WTC11 (cell line): Measurements from ENCODE around the gene EPN2.

ENCODE experiments used
- CTCF ChIP-seq: fragments of 200-600 bp; IDR thresholded peaks from 2 replicates; pipeline ENCODE4 v1.8.0; 2022; ENCODE audit warnings: antibody characterized with exemption
- RELA ChIP-seq: sonication (generic); formaldehyde crosslinking; IDR thresholded peaks from 2 replicates; pipeline ENCODE4 v1.8.1; 2022; ENCODE audit warnings: missing genetic modification reagents, mild to moderate bottlenecking, borderline replicate concordance
- TP53 ChIP-seq: sonication (generic); formaldehyde crosslinking; IDR thresholded peaks from 2 replicates; pipeline ENCODE4 v1.8.1; 2023; ENCODE audit warnings: mild to moderate bottlenecking, missing genetic modification reagents
- ZNF232 ChIP-seq: sonication (generic); formaldehyde crosslinking; IDR thresholded peaks from 2 replicates; pipeline ENCODE4 v1.8.0; 2022; ENCODE audit warnings: mild to moderate bottlenecking, missing genetic modification reagents

- no peak for TF ChIP-seq CTCF
- no peak for TF ChIP-seq RELA (CRISPR knock-in tag)
- TF ChIP-seq ZNF232 (CRISPR knock-in tag) = no peak
- no peak for TF ChIP-seq TP53 (CRISPR knock-in tag)
These were observed 106.5 kb downstream of the EPN2 start for GRCh38 chr17:19343671-19344151.
